HepG2 (cell line): ENCODE results near the gene FBXO24. TPM values are rescaled to one million over a fixed set of nuclear protein-coding genes. Genes with fewer than 3 reads are reported as not detected.

ENCODE experiments used
- ATRX ChIP-seq: sonication (generic); formaldehyde crosslinking; IDR thresholded peaks from 2 replicates; pipeline ENCODE4 v1.4.0; 2020; ENCODE audit warnings: missing genetic modification reagents, borderline replicate concordance
- BATF2 ChIP-seq: sonication (generic); formaldehyde crosslinking; IDR thresholded peaks from 2 replicates; pipeline ENCODE4 v1.8.0; 2022; ENCODE audit warnings: mild to moderate bottlenecking, missing genetic modification reagents, moderate library complexity
- CREM ChIP-seq, 2 experiments: sonication (generic) in 1 of 2; formaldehyde crosslinking in 1 of 2; IDR thresholded peaks; 2 replicates each; pipeline versions ENCODE4 v1.4.0 to v1.6.1; 2016 to 2020; ENCODE audit warnings: antibody characterized with exemption in 1 of 2, mild to moderate bottlenecking in 1 of 2, missing genetic modification reagents in 1 of 2
- DNMT1 ChIP-seq: sonication (generic); formaldehyde crosslinking; IDR thresholded peaks from 2 replicates; pipeline ENCODE4 v1.5.1; 2020; ENCODE audit warnings: mild to moderate bottlenecking, missing genetic modification reagents
- FOXO1 ChIP-seq: sonication (generic); formaldehyde crosslinking; IDR thresholded peaks from 2 replicates; pipeline ENCODE4 v1.4.0; 2020; ENCODE audit warnings: missing genetic modification reagents
- IRX3 ChIP-seq: sonication (generic); formaldehyde crosslinking; IDR thresholded peaks from 2 replicates; pipeline ENCODE4 v1.8.1; 2023; ENCODE audit warnings: mild to moderate bottlenecking, low read depth, missing genetic modification reagents, borderline replicate concordance
- JARID2 ChIP-seq: sonication (generic); formaldehyde crosslinking; IDR thresholded peaks from 2 replicates; pipeline ENCODE4 v1.8.1; 2023; ENCODE audit warnings: missing genetic modification reagents, inconsistent platforms; ENCODE audit not compliant: insufficient replicate concordance
- MYC ChIP-seq: sonication (generic); formaldehyde crosslinking; IDR thresholded peaks from 2 replicates; pipeline ENCODE4 v1.9.0; 2021; ENCODE audit warnings: missing genetic modification reagents, borderline replicate concordance
- NFIB ChIP-seq: sonication (generic); formaldehyde crosslinking; IDR thresholded peaks from 2 replicates; pipeline ENCODE4 v1.9.0; 2021; ENCODE audit warnings: missing genetic modification reagents, mild to moderate bottlenecking, borderline replicate concordance
- NFKBIZ ChIP-seq: IDR thresholded peaks from 2 replicates; pipeline ENCODE4 v1.6.1; 2018; ENCODE audit warnings: missing genetic modification reagents, missing compliant biosample characterization
- RAD51 ChIP-seq: fragments of 450-650 bp; IDR thresholded peaks from 2 replicates; pipeline ENCODE4 v1.6.1; 2016; ENCODE audit warnings: borderline replicate concordance
- SETDB1 ChIP-seq: sonication (generic); formaldehyde crosslinking; IDR thresholded peaks from 2 replicates; pipeline ENCODE4 v1.5.1; 2020; ENCODE audit warnings: missing genetic modification reagents, mild to moderate bottlenecking, borderline replicate concordance
- SP1 ChIP-seq, 2 experiments: fragments of 450-650 bp in 1 of 2; sonication (generic) in 1 of 2; formaldehyde crosslinking in 1 of 2; IDR thresholded peaks; 2 replicates each; pipeline versions ENCODE4 v1.4.0 to v1.6.1; 2016 to 2020; ENCODE audit warnings: missing genetic modification reagents in 1 of 2
- SUZ12 ChIP-seq: fragments of 150-350 bp; IDR thresholded peaks from 2 replicates; pipeline ENCODE4 v1.6.1; 2014; ENCODE audit warnings: low read depth, low read length
- U2AF1 ChIP-seq: fragments of 200-400 bp; formaldehyde crosslinking; optimal IDR thresholded peaks from 2 replicates; pipeline ENCODE3; 2017; ENCODE audit warnings: mild to moderate bottlenecking, low read depth, low read length
- XRCC5 ChIP-seq: fragments of 200-400 bp; formaldehyde crosslinking; optimal IDR thresholded peaks from 2 replicates; pipeline ENCODE3; 2017; ENCODE audit warnings: mild to moderate bottlenecking, low read length
- ZBTB25 ChIP-seq: IDR thresholded peaks from 2 replicates; pipeline ENCODE4 v1.6.1; 2018; ENCODE audit warnings: missing genetic modification reagents
- ZBTB26 ChIP-seq: IDR thresholded peaks from 2 replicates; pipeline ENCODE4 v1.6.1; 2016; ENCODE audit warnings: missing compliant biosample characterization, missing genetic modification reagents, borderline replicate concordance
- ZFX ChIP-seq: sonication (generic); formaldehyde crosslinking; IDR thresholded peaks from 2 replicates; pipeline ENCODE4 v1.4.0; 2020; ENCODE audit warnings: mild to moderate bottlenecking, low read depth, missing genetic modification reagents, moderate library complexity
- ZMAT3 ChIP-seq: sonication (generic); formaldehyde crosslinking; conservative IDR thresholded peaks from 2 replicates; pipeline ENCODE4 v1.7.0; 2021; ENCODE audit warnings: missing genetic modification reagents
- ZMYM3 ChIP-seq: sonication (generic); formaldehyde crosslinking; IDR thresholded peaks from 2 replicates; pipeline ENCODE4 v1.5.1; 2020; ENCODE audit warnings: mild to moderate bottlenecking, missing genetic modification reagents
- ZNF629 ChIP-seq: sonication (generic); formaldehyde crosslinking; conservative IDR thresholded peaks from 2 replicates; pipeline ENCODE4 v1.5.0; 2020; ENCODE audit warnings: missing genetic modification reagents
- polyA plus RNA-seq, 8 experiments: library from polyadenylated mRNA; depleted of rRNA in 3 of 8; stranded (reverse) in 7 of 8; unstranded in 1 of 8; fragments of >200 nt; fragmentation: Illumina TruSeq in 4 of 8; extraction: Trizol in 4 of 8; gene quantifications; 2 replicates each; pipeline versions ENCODE4 v1.2.1 to v1.2.3, GENCODE V29; 2011 to 2016; ENCODE audit warnings: low read depth in 4 of 8, missing spikeins in 1 of 8, mixed read lengths in 1 of 8; ENCODE audit not compliant: insufficient read depth in 1 of 8
- total RNA-seq, 5 experiments: library from RNA; depleted of rRNA; stranded (reverse); fragments of >200 nt; fragmentation: Illumina TruSeq; extraction: Trizol; gene quantifications; 2 replicates each; pipeline ENCODE4 v1.2.3, GENCODE V29; 2016; ENCODE audit warnings: low read depth in 1 of 5
- TF ChIP-seq, protein P1 (sequence below): IDR thresholded peaks from 2 replicates; pipeline ENCODE4 v1.6.1; 2016
- TF ChIP-seq, protein P2 (sequence below): sonication (generic); formaldehyde crosslinking; IDR thresholded peaks from 2 replicates; pipeline ENCODE4 v1.5.0; 2020; ENCODE audit warnings: mild to moderate bottlenecking, missing genetic modification reagents

FBXO24 gene
- total and polyA plus RNA-seq, 2 of the 13 experiments (the other 11 are each of a cell fraction or from before 2014, with no cell fraction given): 0.20 to 0.55 TPM

- TF ChIP-seq ZBTB25 (CRISPR knock-in tag): no peak
- TF ChIP-seq SETDB1 (CRISPR knock-in tag): no peak
- no peak for TF ChIP-seq SP1 (IDR thresholded peaks at IDR 0.05)
- peak; percentile 66; the same call in 1 of the 2 replicates for TF ChIP-seq SP1 (CRISPR knock-in tag; IDR thresholded peaks at IDR 0.05)
- no peak for TF ChIP-seq ZNF629
- TF ChIP-seq ZMYM3: 0 out of 2 replicates have a peak, but pooled peaks have one; percentile 6
- TF ChIP-seq DNMT1 (CRISPR knock-in tag): no peak
- TF ChIP-seq BATF2 (CRISPR knock-in tag): no peak
- no peak for TF ChIP-seq IRX3 (CRISPR knock-in tag)
- TF ChIP-seq CREM (IDR thresholded peaks at IDR 0.05): no peak
- TF ChIP-seq CREM (CRISPR knock-in tag; IDR thresholded peaks at IDR 0.05): no peak
- TF ChIP-seq FOXO1 (CRISPR knock-in tag): 0 out of 2 replicates have a peak, but pooled peaks have one; percentile 9
- TF ChIP-seq SUZ12: no peak
- peak; percentile 18 for TF ChIP-seq XRCC5
- peak; percentile 71; the same call in 1 of the 2 replicates for TF ChIP-seq ZFX (CRISPR knock-in tag)
- no peak for TF ChIP-seq MYC (CRISPR knock-in tag)
- no peak for TF ChIP-seq NFIB (CRISPR knock-in tag)
- TF ChIP-seq JARID2 (CRISPR knock-in tag): no peak
- no peak for TF ChIP-seq U2AF1
- TF ChIP-seq ZBTB26 (CRISPR knock-in tag): 0 out of 2 replicates have a peak, but pooled peaks have one; percentile 43
- TF ChIP-seq, protein P1, sequence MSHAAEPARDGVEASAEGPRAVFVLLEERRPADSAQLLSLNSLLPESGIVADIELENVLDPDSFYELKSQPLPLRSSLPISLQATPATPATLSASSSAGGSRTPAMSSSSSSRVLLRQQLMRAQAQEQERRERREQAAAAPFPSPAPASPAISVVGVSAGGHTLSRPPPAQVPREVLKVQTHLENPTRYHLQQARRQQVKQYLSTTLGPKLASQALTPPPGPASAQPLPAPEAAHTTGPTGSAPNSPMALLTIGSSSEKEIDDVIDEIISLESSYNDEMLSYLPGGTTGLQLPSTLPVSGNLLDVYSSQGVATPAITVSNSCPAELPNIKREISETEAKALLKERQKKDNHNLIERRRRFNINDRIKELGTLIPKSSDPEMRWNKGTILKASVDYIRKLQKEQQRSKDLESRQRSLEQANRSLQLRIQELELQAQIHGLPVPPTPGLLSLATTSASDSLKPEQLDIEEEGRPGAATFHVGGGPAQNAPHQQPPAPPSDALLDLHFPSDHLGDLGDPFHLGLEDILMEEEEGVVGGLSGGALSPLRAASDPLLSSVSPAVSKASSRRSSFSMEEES (CRISPR knock-in tag): 0 out of 2 replicates have a peak, but pooled peaks have one; percentile 8
- 0 out of 2 replicates have a peak, but pooled peaks have one; percentile 62 for TF ChIP-seq ZMAT3 (CRISPR knock-in tag)
- no peak for TF ChIP-seq NFKBIZ (CRISPR knock-in tag)
- TF ChIP-seq, protein P2, sequence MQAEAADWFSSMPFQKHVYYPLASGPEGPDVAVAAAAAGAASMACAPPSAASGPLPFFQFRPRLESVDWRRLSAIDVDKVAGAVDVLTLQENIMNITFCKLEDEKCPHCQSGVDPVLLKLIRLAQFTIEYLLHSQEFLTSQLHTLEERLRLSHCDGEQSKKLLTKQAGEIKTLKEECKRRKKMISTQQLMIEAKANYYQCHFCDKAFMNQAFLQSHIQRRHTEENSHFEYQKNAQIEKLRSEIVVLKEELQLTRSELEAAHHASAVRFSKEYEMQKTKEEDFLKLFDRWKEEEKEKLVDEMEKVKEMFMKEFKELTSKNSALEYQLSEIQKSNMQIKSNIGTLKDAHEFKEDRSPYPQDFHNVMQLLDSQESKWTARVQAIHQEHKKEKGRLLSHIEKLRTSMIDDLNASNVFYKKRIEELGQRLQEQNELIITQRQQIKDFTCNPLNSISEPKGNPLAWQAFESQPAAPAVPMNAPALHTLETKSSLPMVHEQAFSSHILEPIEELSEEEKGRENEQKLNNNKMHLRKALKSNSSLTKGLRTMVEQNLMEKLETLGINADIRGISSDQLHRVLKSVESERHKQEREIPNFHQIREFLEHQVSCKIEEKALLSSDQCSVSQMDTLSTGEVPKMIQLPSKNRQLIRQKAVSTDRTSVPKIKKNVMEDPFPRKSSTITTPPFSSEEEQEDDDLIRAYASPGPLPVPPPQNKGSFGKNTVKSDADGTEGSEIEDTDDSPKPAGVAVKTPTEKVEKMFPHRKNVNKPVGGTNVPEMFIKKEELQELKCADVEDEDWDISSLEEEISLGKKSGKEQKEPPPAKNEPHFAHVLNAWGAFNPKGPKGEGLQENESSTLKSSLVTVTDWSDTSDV (CRISPR knock-in tag): no peak
- no peak for TF ChIP-seq RAD51
- no peak for TF ChIP-seq ATRX (CRISPR knock-in tag)
These were observed 56.4 kb downstream of the FBXO24 start (continued) for GRCh38 chr7:100642534-100642907.
